Ovary (tissue), 3 donors: ENCODE data around the gene GALNT4.

Experiments
- EP300 ChIP-seq: sonication (generic); formaldehyde crosslinking; IDR thresholded peaks from one replicate; pipeline ENCODE4 v1.6.1; 2017; ENCODE audit warnings: antibody characterized with exemption
- POLR2A ChIP-seq: fragments of 450-650 bp; IDR thresholded peaks from one replicate; pipeline ENCODE4 v1.6.1; 2017; ENCODE audit warnings: antibody characterized with exemption, mild to moderate bottlenecking, moderate library complexity
- TF ChIP-seq, protein P1 (sequence below), 3 donors: fragments of 450-650 bp in 2 of 3; fragments of 200-600 bp in 1 of 3; IDR thresholded peaks; one replicate each; pipeline versions ENCODE4 v1.5.1 to v1.8.0; 2016 to 2022; ENCODE audit warnings: antibody characterized with exemption in 3 of 3, mild to moderate bottlenecking in 1 of 3
- donor health status: DM: no; HTN: no; CAD: no.

DNA sequence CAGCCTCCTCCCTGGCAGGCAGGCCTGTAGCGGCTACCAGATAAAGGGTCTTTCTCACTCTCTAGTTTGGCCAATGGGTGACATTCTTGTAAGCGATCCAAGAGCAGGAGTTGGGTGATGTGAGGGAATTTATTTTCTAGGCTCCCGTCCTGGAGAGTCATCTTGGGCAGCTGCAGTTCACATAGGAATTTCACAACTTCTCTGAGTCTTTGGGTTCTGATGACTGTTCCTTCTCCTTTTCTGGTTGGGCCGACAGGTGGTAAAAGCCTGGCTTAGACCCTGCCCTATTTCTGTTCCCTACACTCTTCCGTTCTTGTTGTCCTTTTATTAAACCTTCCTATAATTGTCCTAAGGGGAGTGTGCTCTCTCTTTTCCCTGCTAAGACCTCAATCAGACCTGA lies 43.9 kb upstream of the GALNT4 start:
- TF ChIP-seq, protein P1, sequence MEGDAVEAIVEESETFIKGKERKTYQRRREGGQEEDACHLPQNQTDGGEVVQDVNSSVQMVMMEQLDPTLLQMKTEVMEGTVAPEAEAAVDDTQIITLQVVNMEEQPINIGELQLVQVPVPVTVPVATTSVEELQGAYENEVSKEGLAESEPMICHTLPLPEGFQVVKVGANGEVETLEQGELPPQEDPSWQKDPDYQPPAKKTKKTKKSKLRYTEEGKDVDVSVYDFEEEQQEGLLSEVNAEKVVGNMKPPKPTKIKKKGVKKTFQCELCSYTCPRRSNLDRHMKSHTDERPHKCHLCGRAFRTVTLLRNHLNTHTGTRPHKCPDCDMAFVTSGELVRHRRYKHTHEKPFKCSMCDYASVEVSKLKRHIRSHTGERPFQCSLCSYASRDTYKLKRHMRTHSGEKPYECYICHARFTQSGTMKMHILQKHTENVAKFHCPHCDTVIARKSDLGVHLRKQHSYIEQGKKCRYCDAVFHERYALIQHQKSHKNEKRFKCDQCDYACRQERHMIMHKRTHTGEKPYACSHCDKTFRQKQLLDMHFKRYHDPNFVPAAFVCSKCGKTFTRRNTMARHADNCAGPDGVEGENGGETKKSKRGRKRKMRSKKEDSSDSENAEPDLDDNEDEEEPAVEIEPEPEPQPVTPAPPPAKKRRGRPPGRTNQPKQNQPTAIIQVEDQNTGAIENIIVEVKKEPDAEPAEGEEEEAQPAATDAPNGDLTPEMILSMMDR (IDR thresholded peaks at IDR 0.05) = no peak
- TF ChIP-seq EP300 (no peak), POLR2A (no peak)
